H1 (cell line): Measurements from ENCODE around the gene PPP1R18. TPM values are rescaled to one million over a fixed set of nuclear protein-coding genes. Genes with fewer than 3 reads are reported as not detected.

ENCODE experiments used
- CTCF ChIA-PET: fragments of 300-600 bp; sonication (Branson Sonifier 250); formaldehyde crosslinking; loops from one replicate; lab custom pipeline; 2021; ENCODE audit not compliant: partially characterized antibody; lab: Charles Lee
- POLR2A ChIA-PET: fragments of 300-600 bp; sonication (Branson Sonifier 250); formaldehyde crosslinking; loops from one replicate; lab custom pipeline; 2021; ENCODE audit warnings: inconsistent platforms; ENCODE audit not compliant: partially characterized antibody; lab: Charles Lee
- DNase-seq, 2 experiments: peaks; one replicate each; pipeline versions ENCODE4 v3.0.0 to v3.0.0-alpha.2; 2010 to 2022; ENCODE audit warnings: low spot score in 2 of 2, low read depth in 1 of 2, mixed read lengths in 1 of 2
- FAIRE-seq: peaks from 2 replicates; lab custom pipeline; 2011; peaks lifted over from hg19 to GRCh38; lab: Jason Lieb, UNC
- H2AFZ ChIP-seq: 2 replicates; pipeline ENCODE4 v1.8.1; 2012; ENCODE audit warnings: low read length, inconsistent platforms
- H2AK5ac ChIP-seq: 2 replicates; pipeline ENCODE4 v1.6.1; 2013; ENCODE audit warnings: low read depth, low read length
- H2BK120ac ChIP-seq: replicated peaks from 2 replicates; pipeline ENCODE3; 2013; ENCODE audit warnings: low read depth, low read length, inconsistent platforms
- H2BK12ac ChIP-seq: 2 replicates; pipeline ENCODE4 v1.6.1; 2013; ENCODE audit warnings: low read depth, low read length
- H2BK15ac ChIP-seq: 2 replicates; pipeline ENCODE4 v1.6.1; 2013; ENCODE audit warnings: low read length
- H2BK20ac ChIP-seq: 2 replicates; pipeline ENCODE4 v1.6.1; 2013; ENCODE audit warnings: low read length
- H2BK5ac ChIP-seq: 2 replicates; pipeline ENCODE4 v1.6.1; 2013; ENCODE audit warnings: low read depth, low read length
- H3K14ac ChIP-seq: 2 replicates; pipeline ENCODE4 v1.6.1; 2013; ENCODE audit warnings: inconsistent platforms; ENCODE audit not compliant: insufficient read length
- H3K18ac ChIP-seq: 2 replicates; pipeline ENCODE4 v1.6.1; 2013; ENCODE audit warnings: low read length; ENCODE audit errors: extremely low read depth
- H3K23ac ChIP-seq: 2 replicates; pipeline ENCODE4 v1.6.1; 2013; ENCODE audit warnings: inconsistent platforms; ENCODE audit not compliant: insufficient read length
- H3K23me2 ChIP-seq: 2 replicates; pipeline ENCODE4 v1.6.1; 2013; ENCODE audit warnings: low read depth, low read length
- H3K27ac ChIP-seq: 2 replicates; pipeline ENCODE4 v1.6.1; 2011; ENCODE audit warnings: low read depth, low read length, inconsistent platforms
- H3K27me3 ChIP-seq, 4 experiments: replicated peaks in 1 of 4; 1 replicate in 1 of 4; 2 replicates in 3 of 4; pipeline versions ENCODE4 v1.6.1 to v1.8.1; 2011 to 2013; ENCODE audit warnings: low read length in 3 of 4, mild to moderate bottlenecking in 3 of 4, inconsistent platforms in 2 of 4, mixed read lengths in 2 of 4, moderate library complexity in 1 of 4; ENCODE audit not compliant: control insufficient read depth in 3 of 4, insufficient read depth in 3 of 4; ENCODE audit errors: extremely low read depth in 1 of 4
- H3K36me3 ChIP-seq, 4 experiments: 2 replicates each; pipeline versions ENCODE4 v1.6.1 to v1.8.1; 2011 to 2013; ENCODE audit warnings: mild to moderate bottlenecking in 4 of 4, low read length in 3 of 4, moderate library complexity in 2 of 4, control low read depth in 1 of 4, inconsistent platforms in 1 of 4; ENCODE audit not compliant: insufficient read depth in 4 of 4, control insufficient read depth in 2 of 4
- H3K4ac ChIP-seq: replicated peaks from 2 replicates; pipeline ENCODE3; 2013; ENCODE audit warnings: low read length, low read depth, mixed read lengths, inconsistent platforms; ENCODE audit not compliant: insufficient read length
- H3K4me1 ChIP-seq, 4 experiments: replicated peaks in 1 of 4; 1 replicate in 1 of 4; 2 replicates in 3 of 4; pipeline versions ENCODE4 v1.6.1 to v1.8.1; 2011 to 2013; ENCODE audit warnings: low read length in 3 of 4, inconsistent platforms in 2 of 4, mixed read lengths in 1 of 4; ENCODE audit not compliant: insufficient read depth in 4 of 4, control insufficient read depth in 3 of 4
- H3K4me2 ChIP-seq, 2 experiments: 2 replicates each; pipeline versions ENCODE4 v1.6.1 to v1.8.1; 2011 to 2013; ENCODE audit warnings: low read depth in 2 of 2, low read length in 2 of 2, control low read depth in 1 of 2, inconsistent platforms in 1 of 2, mild to moderate bottlenecking in 1 of 2; ENCODE audit not compliant: insufficient read depth in 1 of 2
- H3K4me3 ChIP-seq, 4 experiments: fragments of 200-600, 300-600 bp in 1 of 4; sonication (generic), shearing (Covaris generic), sonication (Bioruptor Twin) in 1 of 4; 2 replicates each; pipeline versions ENCODE4 v1.5.1 to v1.8.1; 2011 to 2016; ENCODE audit warnings: low read length in 4 of 4, low read depth in 3 of 4, control low read depth in 2 of 4, inconsistent platforms in 2 of 4, mild to moderate bottlenecking in 2 of 4, mixed read lengths in 1 of 4, moderate library complexity in 1 of 4; ENCODE audit not compliant: insufficient read depth in 2 of 4; ENCODE audit errors: extremely low read depth in 1 of 4
- H3K56ac ChIP-seq: replicated peaks from 2 replicates; pipeline ENCODE3; 2013; ENCODE audit warnings: low read depth, mild to moderate bottlenecking, mixed read lengths, low read length, inconsistent platforms; ENCODE audit not compliant: insufficient read length
- H3K79me1 ChIP-seq: 2 replicates; pipeline ENCODE4 v1.6.1; 2013; ENCODE audit warnings: low read depth, low read length, control low read depth
- H3K79me2 ChIP-seq, 2 experiments: 2 replicates each; pipeline versions ENCODE4 v1.6.1 to v1.8.1; 2012 to 2013; ENCODE audit warnings: low read length in 2 of 2, mild to moderate bottlenecking in 2 of 2, inconsistent platforms in 1 of 2; ENCODE audit not compliant: insufficient read depth in 2 of 2, control insufficient read depth in 1 of 2
- H3K9ac ChIP-seq, 4 experiments: replicated peaks in 1 of 4; 1 replicate in 1 of 4; 2 replicates in 3 of 4; pipeline versions ENCODE4 v1.6.1 to v1.8.1; 2011 to 2013; ENCODE audit warnings: low read depth in 3 of 4, low read length in 3 of 4, control low read depth in 2 of 4, mild to moderate bottlenecking in 2 of 4, moderate library complexity in 2 of 4, inconsistent platforms in 1 of 4; ENCODE audit errors: extremely low read depth in 1 of 4
- H3K9me3 ChIP-seq, 2 experiments: 2 replicates each; pipeline versions ENCODE4 v1.6.1 to v1.8.1; 2012 to 2013; ENCODE audit warnings: mild to moderate bottlenecking in 2 of 2, moderate library complexity in 2 of 2, control low read depth in 1 of 2, inconsistent platforms in 1 of 2, low read depth in 1 of 2, low read length in 1 of 2, mixed read lengths in 1 of 2; ENCODE audit not compliant: insufficient read depth in 2 of 2
- H4K20me1 ChIP-seq, 2 experiments: replicated peaks in 1 of 2; 2 replicates each; pipeline versions ENCODE3 to v1.8.1; 2011 to 2013; ENCODE audit warnings: inconsistent platforms in 2 of 2, low read length in 2 of 2, mild to moderate bottlenecking in 1 of 2; ENCODE audit not compliant: insufficient read depth in 2 of 2, control insufficient read depth in 1 of 2
- H4K5ac ChIP-seq: 2 replicates; pipeline ENCODE4 v1.6.1; 2013; ENCODE audit warnings: low read length, low read depth, mixed read lengths, inconsistent platforms; ENCODE audit not compliant: insufficient read length
- H4K8ac ChIP-seq: 2 replicates; pipeline ENCODE4 v1.8.0; 2013; ENCODE audit warnings: mild to moderate bottlenecking, moderate library complexity, low read length, inconsistent platforms; ENCODE audit not compliant: insufficient read depth; ENCODE audit errors: extremely low read depth
- H4K91ac ChIP-seq: replicated peaks from 2 replicates; pipeline ENCODE3; 2013; ENCODE audit warnings: low read length, mixed read lengths, inconsistent platforms; ENCODE audit not compliant: insufficient read length
- CBX8 ChIP-seq: fragments of 300-800, 300-1000 bp; sonication (generic); IDR thresholded peaks from 2 replicates; pipeline ENCODE4 v1.7.1; 2016; ENCODE audit warnings: low read depth, low read length, borderline replicate concordance
- EZH2 ChIP-seq: fragments of 200-600 bp; sonication (generic); IDR thresholded peaks from 2 replicates; pipeline ENCODE4 v1.7.1; 2012; ENCODE audit warnings: low read depth, mild to moderate bottlenecking, moderate library complexity, low read length, inconsistent platforms; ENCODE audit not compliant: severe bottlenecking
- HDAC2 ChIP-seq, 2 experiments: fragments of 300-600 bp in 1 of 2; sonication (generic) in 1 of 2; IDR thresholded peaks; 2 replicates each; pipeline ENCODE4 v1.6.1; 2011 to 2012; ENCODE audit warnings: low read depth in 2 of 2, low read length in 2 of 2, mild to moderate bottlenecking in 2 of 2, moderate library complexity in 2 of 2, borderline replicate concordance in 1 of 2, inconsistent platforms in 1 of 2
- JUN ChIP-seq: IDR thresholded peaks from 2 replicates; pipeline ENCODE4 v1.6.1; 2011; ENCODE audit warnings: low read depth, mild to moderate bottlenecking, improper control_type of control experiment, low read length
- KDM4A ChIP-seq: IDR thresholded peaks from one replicate; pipeline ENCODE4 v1.7.1; 2012; ENCODE audit warnings: low read depth, mild to moderate bottlenecking, moderate library complexity, low read length, inconsistent platforms; ENCODE audit not compliant: severe bottlenecking
- SP4 ChIP-seq: IDR thresholded peaks from 2 replicates; pipeline ENCODE4 v1.6.1; 2012; ENCODE audit warnings: low read length, inconsistent platforms
- TAF7 ChIP-seq: optimal IDR thresholded peaks from 2 replicates; pipeline ENCODE3; 2011; ENCODE audit warnings: low read depth, mild to moderate bottlenecking, inconsistent platforms, low read length, moderate library complexity, borderline replicate concordance
- TEAD4 ChIP-seq: IDR thresholded peaks from 2 replicates; pipeline ENCODE4 v1.6.1; 2012; ENCODE audit warnings: low read depth, low read length, inconsistent platforms, mixed read lengths
- WGBS, 2 experiments: shearing (Covaris generic) in 1 of 2; methylation state at CpG; one replicate each; pipeline versions ENCODE4 v1.1.6 to v1.1.7; 2013 to 2015; ENCODE audit warnings: low lambda C conversion rate in 2 of 2, mixed read lengths in 2 of 2, inconsistent platforms in 1 of 2, low coverage in 1 of 2, missing lambda C conversion rate in 1 of 2; ENCODE audit not compliant: insufficient replicate concordance in 2 of 2, insufficient coverage in 1 of 2, insufficient read length in 1 of 2; ENCODE audit errors: extremely low coverage in 1 of 2, missing lambda C conversion rate in 1 of 2; 5-methylcytosine and 5-hydroxymethylcytosine counted together
- polyA plus RNA-seq, 7 experiments: library from polyadenylated mRNA; depleted of rRNA in 3 of 7; stranded (reverse) in 5 of 7; unstranded in 2 of 7; fragments of >200 nt in 5 of 7; fragments of 200-250 nt in 2 of 7; gene quantifications; 1 replicate in 5 of 7; 2 replicates in 1 of 7; 4 replicates in 1 of 7; pipeline versions ENCODE4 v1.2.1 to v1.2.3, GENCODE V29; 2011 to 2013; ENCODE audit warnings: missing spikeins in 2 of 7, mixed read lengths in 2 of 7
- total RNA-seq: library from RNA; stranded (reverse); fragmentation: NEBNext Ultra II Directional; extraction: Animal tissue kit (Norgen Biotek cat#: 25700); gene quantifications from 2 replicates; pipeline ENCODE4 v1.2.1, GENCODE V29; 2021
- TF ChIP-seq, protein P1 (sequence below): IDR thresholded peaks from 2 replicates; pipeline ENCODE4 v1.6.1; 2011; ENCODE audit warnings: low read length, improper control_type of control experiment

The PPP1R18 gene
- total and polyA plus RNA-seq, 2 of the 8 experiments (the other 6 are each of a cell fraction or from before 2014, with no cell fraction given), result 25.1 to 29.1 TPM

DNA sequence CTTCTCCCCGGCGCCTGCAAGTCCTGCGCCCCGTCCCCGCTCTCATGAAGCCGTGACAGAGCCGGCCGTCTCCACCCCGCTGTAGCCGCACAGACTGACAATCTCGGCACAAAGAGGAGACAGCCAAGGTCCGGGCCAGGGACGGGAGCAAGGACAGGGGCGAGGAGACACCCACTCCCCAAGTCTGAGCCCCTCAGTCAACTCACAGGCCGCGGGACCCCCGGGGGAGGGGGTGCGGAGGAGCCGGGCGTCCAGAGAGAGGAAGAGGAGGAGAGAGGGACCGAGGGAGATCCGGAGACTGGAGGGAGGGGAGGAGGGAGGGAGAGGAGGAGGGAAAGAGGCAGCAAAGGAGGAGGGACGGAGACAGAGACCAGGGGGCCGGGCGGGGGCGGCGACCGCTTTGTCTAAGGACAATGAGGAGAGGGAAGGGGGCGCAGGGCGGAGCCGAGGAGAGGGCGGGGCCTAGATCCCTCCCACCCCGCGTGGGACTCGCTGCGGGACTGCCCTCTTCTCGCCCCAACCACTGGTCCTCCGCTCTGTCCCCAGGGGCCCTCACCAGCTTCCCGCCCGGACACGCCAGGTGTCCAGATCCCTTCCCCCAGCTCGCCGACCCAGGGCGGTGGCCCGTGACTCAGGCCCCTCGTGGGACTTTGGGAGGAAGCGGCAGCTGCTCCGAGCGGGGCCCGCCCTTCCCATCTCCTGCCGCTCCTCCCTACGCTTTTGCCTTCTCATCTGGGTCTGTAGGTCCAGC is 638 bp upstream of the PPP1R18 start:
- H3K18ac ChIP-seq, result peak overlapping the region; percentile 93
- H2BK120ac ChIP-seq, result no peak overlapping the region
- H3K9ac ChIP-seq, result peak overlapping the region in 3 of 4 experiments; percentile 39 to 51 (median 50); a peak in 4 of 7 replicates
- peaks cover 0 to 16% of the 10 kb centered on the region in 2 experiments; a peak in 3 of 4 replicates for H3K79me2 ChIP-seq
- POLR2A ChIA-PET, result interaction anchor here (1.1 to 26.7 kb wide), 9 partner anchors 10 to 77 kb away, joined by 3 to 732 read pairs (median 6); partner anchors contain the start of genes FLOT1, IER3, MDC1 and MRPS18B
- H3K4me2 ChIP-seq, result peak overlapping the region; percentile 96 to 98
- H2BK15ac ChIP-seq, result no peak overlapping the region
- peaks cover 3% of the 10 kb centered on the region in 2 experiments for H4K20me1 ChIP-seq
- peak overlapping the region; percentile 78; the same call in 1 of the 2 replicates for H2BK5ac ChIP-seq
- peaks cover 4% of the 10 kb centered on the region; the same call in 1 of the 2 replicates for H3K79me1 ChIP-seq
- no peaks in the 10 kb centered on the region for H3K9me3 ChIP-seq
- H3K56ac ChIP-seq, result peak overlapping the region; percentile 79
- no peak overlapping the region for H3K14ac ChIP-seq
- peak overlapping the region; percentile 49 to 97 (median 80) for H3K4me3 ChIP-seq
- H3K4me1 ChIP-seq, result peaks cover 7 to 49% (median 32%) of the 10 kb centered on the region in 4 experiments
- peak overlapping the region; percentile 75 for H4K5ac ChIP-seq
- no peak overlapping the region for H2BK20ac ChIP-seq
- no peaks in the 10 kb centered on the region; a peak in 1 of 8 replicates for H3K36me3 ChIP-seq
- FAIRE-seq (no peak), DNase-seq (peak in 1 of 2 experiments; percentile 92)
- H3K23me2 ChIP-seq, result peaks cover 15% of the 10 kb centered on the region
- H2AK5ac ChIP-seq, result no peak overlapping the region
- H3K4ac ChIP-seq, result peak overlapping the region; percentile 75
- CTCF ChIA-PET, result interaction anchor here (0.8 to 3.7 kb wide), 5 partner anchors 9 to 416 kb away, joined by 3 to 28 read pairs (median 14); no protein-coding TSS in a partner anchor
- H2BK12ac ChIP-seq, result 0 out of 2 replicates have a peak overlapping the region, but pooled peaks have one; percentile 39
- H4K91ac ChIP-seq, result peak overlapping the region; percentile 52
- peak overlapping the region; percentile 35; the same call in 1 of the 2 replicates for H3K27ac ChIP-seq
- H3K23ac ChIP-seq, result no peak overlapping the region
- no peaks in the 10 kb centered on the region for H3K27me3 ChIP-seq
- 3% methylated on average over 38 of the region's 52 CpGs; no CpG with 5 or more reads in 1 of the 2 experiments for WGBS, 2 experiments
- peak overlapping the region; percentile 31 for H4K8ac ChIP-seq
- H2AFZ ChIP-seq, result no peak overlapping the region
- TF ChIP-seq TEAD4, result no peak
- TF ChIP-seq JUN, result no peak
- 0 out of 2 replicates have a peak, but pooled peaks have one; percentile 41 for TF ChIP-seq SP4
- TF ChIP-seq HDAC2 (IDR thresholded peaks at IDR 0.05; ENCODE audit: borderline replicate concordance in 1 of 2, low read depth in 2 of 2, low read length in 2 of 2), result peak; percentile 26 to 79; a peak in 3 of 4 replicates
- TF ChIP-seq EZH2, result no peak
- TF ChIP-seq, protein P1, sequence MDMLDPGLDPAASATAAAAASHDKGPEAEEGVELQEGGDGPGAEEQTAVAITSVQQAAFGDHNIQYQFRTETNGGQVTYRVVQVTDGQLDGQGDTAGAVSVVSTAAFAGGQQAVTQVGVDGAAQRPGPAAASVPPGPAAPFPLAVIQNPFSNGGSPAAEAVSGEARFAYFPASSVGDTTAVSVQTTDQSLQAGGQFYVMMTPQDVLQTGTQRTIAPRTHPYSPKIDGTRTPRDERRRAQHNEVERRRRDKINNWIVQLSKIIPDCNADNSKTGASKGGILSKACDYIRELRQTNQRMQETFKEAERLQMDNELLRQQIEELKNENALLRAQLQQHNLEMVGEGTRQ, result no peak
- peak; percentile 90 for TF ChIP-seq KDM4A
- TF ChIP-seq CBX8, result no peak
- TF ChIP-seq TAF7, result peak; percentile 16
